SH-SY5Y (cell line): ENCODE data around the gene AIP.

Experiments used
- GATA2 ChIP-seq: IDR thresholded peaks from 2 replicates; pipeline ENCODE4 v1.6.1; 2011; ENCODE audit warnings: mild to moderate bottlenecking, low read depth, low read length
- GATA3 ChIP-seq: IDR thresholded peaks from 2 replicates; pipeline ENCODE4 v1.6.1; 2011; ENCODE audit warnings: low read depth, mild to moderate bottlenecking, low read length, moderate library complexity

The AIP gene

GRCh38 chr11:67535561-67535960, 52.7 kb downstream of the AIP start:
- no peak for TF ChIP-seq GATA2
- TF ChIP-seq GATA3 = no peak

- TF ChIP-seq GATA3 (no peak), GATA2 (no peak)
Observed at GRCh38 chr11:67538306-67538705, 55.5 kb downstream of the AIP start.

GRCh38 chr11:67538823-67539505, 56.1 kb downstream of the AIP start:
- TF ChIP-seq GATA3 = no peak
- TF ChIP-seq GATA2 = no peak

- TF ChIP-seq GATA2 (no peak), GATA3 (no peak)
Observed at GRCh38 chr11:67539550-67539949, 56.7 kb downstream of the AIP start.
